K562 (cell line): ENCODE measurements around the gene CDC42BPB. TPM values are rescaled to one million over a fixed set of nuclear protein-coding genes. Genes with fewer than 3 reads are reported as not detected.

ENCODE experiments used
- ATAC-seq: fragments of 200-7000 bp; cut with Tn5 transposase; 3 replicates; pipeline ENCODE4 v1.9.1; 2020; ENCODE audit warnings: moderate library complexity
- BruUV-seq: library from RNA; stranded (reverse); fragments of 400-500 nt; replicated peaks from 2 replicates; lab custom pipeline; 2021; lab: Mats Ljungman, UMichigan
- CTCF ChIA-PET: fragments of 300-600 bp; formaldehyde crosslinking; extraction: SDS; loops from one replicate; lab custom pipeline; 2021; ENCODE audit warnings: low intra/inter-chr PET ratio; lab: Yijun Ruan, JAX
- POLR2A ChIA-PET: fragments of 300-600, 350-650 bp; sonication (Branson Sonifier 250); formaldehyde crosslinking; extraction: SDS; loops from one replicate; lab custom pipeline; 2021; ENCODE audit warnings: antibody characterized with exemption, inconsistent platforms; lab: Yijun Ruan, JAX
- DNase-seq, 4 experiments: peaks; one replicate each; pipeline versions ENCODE4 v3.0.0 to v3.0.0-alpha.2; 2011 to 2018; ENCODE audit warnings: low spot score in 3 of 4, mixed read lengths in 3 of 4; ENCODE audit errors: extremely low read depth in 1 of 4
- FAIRE-seq: peaks from 2 replicates; lab custom pipeline; 2011; peaks lifted over from hg19 to GRCh38; lab: Jason Lieb, UNC
- H2AFZ ChIP-seq: 2 replicates; pipeline ENCODE4 v1.6.0; 2011; ENCODE audit warnings: low read depth, low read length, control low read depth, inconsistent platforms
- H3K27ac ChIP-seq: fragments of 200-600 bp; 3 replicates; pipeline ENCODE4 v1.8.0; 2011; ENCODE audit warnings: low read depth, mild to moderate bottlenecking, control low read depth, inconsistent platforms, low read length, moderate library complexity, mixed read lengths; ENCODE audit errors: extremely low read depth
- H3K27me3 ChIP-seq, 2 experiments: fragments of 300-600 bp in 1 of 2; 2 replicates in 1 of 2; 3 replicates in 1 of 2; pipeline versions ENCODE4 v1.6.0 to v1.8.0; 2011; ENCODE audit warnings: inconsistent platforms in 2 of 2, low read length in 2 of 2, mild to moderate bottlenecking in 1 of 2, mixed read lengths in 1 of 2, moderate library complexity in 1 of 2; ENCODE audit not compliant: control insufficient read depth in 2 of 2, insufficient read depth in 2 of 2
- H3K36me3 ChIP-seq: fragments of 300-600 bp; 3 replicates; pipeline ENCODE4 v1.8.0; 2011; ENCODE audit warnings: mild to moderate bottlenecking, low read length, inconsistent platforms; ENCODE audit not compliant: control insufficient read depth, insufficient read depth
- H3K4me1 ChIP-seq, 2 experiments: fragments of 200-600 bp in 1 of 2; replicated peaks in 1 of 2; 2 replicates in 1 of 2; 3 replicates in 1 of 2; pipeline versions ENCODE4 v1.5.1 to v1.8.0; 2011; ENCODE audit warnings: inconsistent platforms in 2 of 2, low read length in 2 of 2, mild to moderate bottlenecking in 1 of 2, mixed read lengths in 1 of 2, moderate library complexity in 1 of 2; ENCODE audit not compliant: control insufficient read depth in 2 of 2, insufficient read depth in 2 of 2
- H3K4me2 ChIP-seq: 2 replicates; pipeline ENCODE4 v1.6.1; 2011; ENCODE audit warnings: low read length, control low read depth, inconsistent platforms, mixed read lengths; ENCODE audit not compliant: insufficient read depth
- H3K4me3 ChIP-seq: fragments of 200-600 bp; sonication (generic), shearing (Covaris generic); 2 replicates; pipeline ENCODE4 v1.5.1; 2016; ENCODE audit warnings: control low read depth, inconsistent platforms
- H3K79me2 ChIP-seq: fragments of 200-600 bp; 3 replicates; pipeline ENCODE4 v1.8.0; 2011; ENCODE audit warnings: low read length, inconsistent platforms; ENCODE audit not compliant: control insufficient read depth, insufficient read depth
- H3K9ac ChIP-seq, 2 experiments: 2 replicates each; pipeline versions ENCODE4 v1.6.0 to v1.6.1; 2011; ENCODE audit warnings: low read depth in 2 of 2, low read length in 2 of 2, control low read depth in 1 of 2, inconsistent platforms in 1 of 2, mild to moderate bottlenecking in 1 of 2, mixed read lengths in 1 of 2; ENCODE audit not compliant: insufficient read depth in 1 of 2
- H3K9me1 ChIP-seq: one replicate; pipeline ENCODE4 v1.6.0; 2011; ENCODE audit warnings: inconsistent platforms, mild to moderate bottlenecking, low read length, moderate library complexity; ENCODE audit not compliant: control insufficient read depth, insufficient read depth
- H3K9me3 ChIP-seq: replicated peaks from 2 replicates; pipeline ENCODE4 v1.5.1; 2011; ENCODE audit warnings: low read depth, low read length, inconsistent platforms; ENCODE audit not compliant: control insufficient read depth, insufficient read depth
- H4K20me1 ChIP-seq: replicated peaks from 2 replicates; pipeline ENCODE4 v1.6.1; 2011; ENCODE audit warnings: low read length, inconsistent platforms, mixed read lengths; ENCODE audit not compliant: control insufficient read depth, insufficient read depth
- BRD9 ChIP-seq: fragments of 450-650 bp; IDR thresholded peaks from 2 replicates; pipeline ENCODE4 v1.6.1; 2018; ENCODE audit warnings: low read depth; ENCODE audit not compliant: partially characterized antibody
- HNRNPK ChIP-seq: fragments of 200-400 bp; formaldehyde crosslinking; IDR thresholded peaks from one replicate; pipeline ENCODE4 v1.6.1; 2018; ENCODE audit warnings: mild to moderate bottlenecking, low read depth, low read length; ENCODE audit not compliant: poor library complexity, severe bottlenecking
- MXI1 ChIP-seq: IDR thresholded peaks from 2 replicates; pipeline ENCODE4 v1.6.1; 2011; ENCODE audit warnings: low read depth, mild to moderate bottlenecking, improper control_type of control experiment, low read length
- NCOA2 ChIP-seq, 2 experiments: fragments of 450-650 bp; IDR thresholded peaks; 2 replicates each; pipeline ENCODE4 v1.6.1; 2018; ENCODE audit warnings: mild to moderate bottlenecking in 2 of 2, moderate library complexity in 1 of 2; ENCODE audit not compliant: partially characterized antibody in 2 of 2
- POLR2H ChIP-seq: IDR thresholded peaks from 2 replicates; pipeline ENCODE4 v1.6.1; 2016; ENCODE audit warnings: missing genetic modification characterization, low read depth, mild to moderate bottlenecking, control low read depth, missing compliant biosample characterization, moderate library complexity
- RBM39 ChIP-seq: fragments of 200-400 bp; formaldehyde crosslinking; optimal IDR thresholded peaks from 2 replicates; pipeline ENCODE3; 2018; ENCODE audit warnings: low read depth, low read length
- ZKSCAN1 ChIP-seq: fragments of 150-350 bp; IDR thresholded peaks from 2 replicates; pipeline ENCODE4 v1.6.1; 2016; ENCODE audit warnings: low read depth, low read length
- ZNF133 ChIP-seq: fragments of 250-450 bp; sonication (Bioruptor Pico); IDR thresholded peaks from 2 replicates; pipeline ENCODE4 v1.4.0; 2020; ENCODE audit warnings: mild to moderate bottlenecking
- WGBS: fragments of 100-300 bp; shearing (Covaris generic); methylation state at CpG from one replicate; pipeline ENCODE4 v1.1.6; 2016; ENCODE audit warnings: low coverage, mixed read lengths; ENCODE audit not compliant: insufficient coverage; ENCODE audit errors: missing lambda C conversion rate; 5-methylcytosine and 5-hydroxymethylcytosine counted together
- in situ Hi-C: fragments of 300-500 bp; cut with MboI; formaldehyde crosslinking; loops from 4 replicates; pipeline ENCODE4 v1.15.0; 2018; ENCODE audit warnings: inconsistent platforms, mixed read lengths
- intact Hi-C: fragments of 100-400 bp; cut with micrococcal nuclease; formaldehyde crosslinking; loops from 2 replicates; pipeline ENCODE4 v1.14.2; 2022
- polyA plus RNA-seq, 8 experiments: library from polyadenylated mRNA; depleted of rRNA in 4 of 8; stranded (reverse) in 5 of 8; unstranded in 3 of 8; fragments of >200 nt; fragmentation: Nextera tagmentation in 2 of 8; fragmentation: Illumina TruSeq in 1 of 8; extraction: Ambion mirVana in 2 of 8; extraction: Trizol in 1 of 8; gene quantifications; 2 replicates each; pipeline versions ENCODE4 v1.2.1 to v1.2.3, GENCODE V29; 2011 to 2014; ENCODE audit warnings: inconsistent platforms in 1 of 8, missing spikeins in 1 of 8
- total RNA-seq, 7 experiments: library from RNA; depleted of rRNA in 6 of 7; stranded (reverse); fragments of >200 nt in 6 of 7; fragmentation: Illumina TruSeq in 2 of 7; extraction: Trizol in 2 of 7; gene quantifications; 2 replicates each; pipeline versions ENCODE4 v1.2.1 to v1.2.3, GENCODE V29; 2011 to 2021; ENCODE audit warnings: low replicate concordance in 1 of 7
- TF ChIP-seq, protein P1 (sequence below): fragments of 250-450 bp; sonication (Bioruptor Pico); IDR thresholded peaks from 2 replicates; pipeline ENCODE4 v1.8.0; 2021; ENCODE audit warnings: moderate library complexity, mild to moderate bottlenecking, inconsistent platforms
- TF ChIP-seq, protein P2 (sequence below): sonication (generic); formaldehyde crosslinking; IDR thresholded peaks from 2 replicates; pipeline ENCODE4 v1.8.0; 2023; ENCODE audit warnings: missing genetic modification reagents, mild to moderate bottlenecking, borderline replicate concordance
- TF ChIP-seq, protein P3 (sequence below): fragments of 250-450 bp; sonication (Bioruptor Pico); IDR thresholded peaks from 2 replicates; pipeline ENCODE4 v1.5.0; 2021

CDC42BPB gene
- total and polyA plus RNA-seq, 9 of the 15 experiments (the other 6 are each of a cell fraction or from before 2014, with no cell fraction given), result 0.07 to 24.3 (median 12.6) TPM

DNA sequence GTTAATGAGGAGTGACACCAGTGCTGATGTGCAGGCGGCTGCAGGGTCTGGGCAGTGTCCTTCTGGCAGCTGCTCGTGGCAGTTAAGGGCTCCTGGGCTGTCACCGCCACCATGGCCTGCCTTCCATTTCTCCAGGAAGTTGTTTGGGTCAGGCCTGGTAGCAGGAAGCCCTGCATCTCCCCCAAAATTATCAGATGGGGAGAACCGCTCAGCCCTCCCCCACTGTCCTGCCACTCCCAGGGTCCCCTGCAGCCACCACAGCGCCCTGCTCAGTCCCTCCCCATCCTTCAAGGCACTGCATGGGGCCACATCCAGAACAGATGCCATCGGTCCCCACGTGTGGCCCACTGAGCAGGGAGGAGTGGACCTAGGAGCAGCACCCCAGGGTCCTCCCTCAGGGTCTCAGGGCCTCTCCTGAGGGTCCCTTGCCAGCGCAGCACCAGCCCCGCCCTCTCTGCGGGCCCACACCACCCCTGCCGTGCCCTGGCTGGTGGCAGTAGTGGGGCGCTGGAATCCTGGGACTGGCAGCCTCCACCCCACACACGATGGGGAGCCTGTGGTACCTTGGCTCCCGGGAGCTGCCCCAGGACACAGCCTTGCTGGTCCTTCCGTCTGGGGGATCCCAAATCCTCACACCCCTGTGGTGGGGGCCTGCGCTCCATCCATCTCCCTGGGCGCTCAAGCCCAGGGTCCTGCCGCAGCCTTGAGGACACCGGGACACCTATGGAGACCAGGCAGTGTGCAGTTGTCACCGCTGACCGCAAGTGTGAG, 145.2 kb downstream of the CDC42BPB start (continued):
- no peak for TF ChIP-seq MXI1

DNA sequence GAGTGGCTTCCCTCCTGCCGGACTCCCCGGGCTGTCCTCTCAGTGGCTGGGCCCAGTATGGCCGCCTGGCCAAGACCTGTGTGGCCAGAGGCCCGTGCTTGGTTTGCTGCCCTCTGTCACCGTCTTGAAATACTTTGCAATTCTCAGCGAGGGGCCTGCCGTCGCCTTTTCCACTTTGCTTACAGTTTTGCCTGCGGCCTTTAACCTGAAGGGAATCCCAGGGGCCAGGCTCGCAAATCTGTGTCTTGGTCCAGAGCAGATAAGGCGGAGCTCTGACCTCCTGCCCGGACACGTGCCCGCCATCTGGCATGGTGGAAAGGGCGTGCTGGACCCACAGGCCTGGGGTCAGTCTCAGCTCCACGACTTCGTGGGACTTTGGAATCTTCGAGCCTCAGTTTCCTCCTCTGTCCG, 145.8 kb downstream of the CDC42BPB start:
- FAIRE-seq, result no peak
- no peak overlapping the region for H3K4me3 ChIP-seq
- TF ChIP-seq BRD9 (no peak), NCOA2 (IDR thresholded peaks at IDR 0.05; ENCODE audit: partially characterized antibody in 2 of 2) (no peak), ZKSCAN1 (no peak), ZNF133 (no peak), RBM39 (no peak), HNRNPK (no peak), POLR2H (tag) (no peak)
- TF ChIP-seq, protein P1, sequence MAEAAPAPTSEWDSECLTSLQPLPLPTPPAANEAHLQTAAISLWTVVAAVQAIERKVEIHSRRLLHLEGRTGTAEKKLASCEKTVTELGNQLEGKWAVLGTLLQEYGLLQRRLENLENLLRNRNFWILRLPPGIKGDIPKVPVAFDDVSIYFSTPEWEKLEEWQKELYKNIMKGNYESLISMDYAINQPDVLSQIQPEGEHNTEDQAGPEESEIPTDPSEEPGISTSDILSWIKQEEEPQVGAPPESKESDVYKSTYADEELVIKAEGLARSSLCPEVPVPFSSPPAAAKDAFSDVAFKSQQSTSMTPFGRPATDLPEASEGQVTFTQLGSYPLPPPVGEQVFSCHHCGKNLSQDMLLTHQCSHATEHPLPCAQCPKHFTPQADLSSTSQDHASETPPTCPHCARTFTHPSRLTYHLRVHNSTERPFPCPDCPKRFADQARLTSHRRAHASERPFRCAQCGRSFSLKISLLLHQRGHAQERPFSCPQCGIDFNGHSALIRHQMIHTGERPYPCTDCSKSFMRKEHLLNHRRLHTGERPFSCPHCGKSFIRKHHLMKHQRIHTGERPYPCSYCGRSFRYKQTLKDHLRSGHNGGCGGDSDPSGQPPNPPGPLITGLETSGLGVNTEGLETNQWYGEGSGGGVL (CRISPR knock-in tag), result no peak
- TF ChIP-seq, protein P2, sequence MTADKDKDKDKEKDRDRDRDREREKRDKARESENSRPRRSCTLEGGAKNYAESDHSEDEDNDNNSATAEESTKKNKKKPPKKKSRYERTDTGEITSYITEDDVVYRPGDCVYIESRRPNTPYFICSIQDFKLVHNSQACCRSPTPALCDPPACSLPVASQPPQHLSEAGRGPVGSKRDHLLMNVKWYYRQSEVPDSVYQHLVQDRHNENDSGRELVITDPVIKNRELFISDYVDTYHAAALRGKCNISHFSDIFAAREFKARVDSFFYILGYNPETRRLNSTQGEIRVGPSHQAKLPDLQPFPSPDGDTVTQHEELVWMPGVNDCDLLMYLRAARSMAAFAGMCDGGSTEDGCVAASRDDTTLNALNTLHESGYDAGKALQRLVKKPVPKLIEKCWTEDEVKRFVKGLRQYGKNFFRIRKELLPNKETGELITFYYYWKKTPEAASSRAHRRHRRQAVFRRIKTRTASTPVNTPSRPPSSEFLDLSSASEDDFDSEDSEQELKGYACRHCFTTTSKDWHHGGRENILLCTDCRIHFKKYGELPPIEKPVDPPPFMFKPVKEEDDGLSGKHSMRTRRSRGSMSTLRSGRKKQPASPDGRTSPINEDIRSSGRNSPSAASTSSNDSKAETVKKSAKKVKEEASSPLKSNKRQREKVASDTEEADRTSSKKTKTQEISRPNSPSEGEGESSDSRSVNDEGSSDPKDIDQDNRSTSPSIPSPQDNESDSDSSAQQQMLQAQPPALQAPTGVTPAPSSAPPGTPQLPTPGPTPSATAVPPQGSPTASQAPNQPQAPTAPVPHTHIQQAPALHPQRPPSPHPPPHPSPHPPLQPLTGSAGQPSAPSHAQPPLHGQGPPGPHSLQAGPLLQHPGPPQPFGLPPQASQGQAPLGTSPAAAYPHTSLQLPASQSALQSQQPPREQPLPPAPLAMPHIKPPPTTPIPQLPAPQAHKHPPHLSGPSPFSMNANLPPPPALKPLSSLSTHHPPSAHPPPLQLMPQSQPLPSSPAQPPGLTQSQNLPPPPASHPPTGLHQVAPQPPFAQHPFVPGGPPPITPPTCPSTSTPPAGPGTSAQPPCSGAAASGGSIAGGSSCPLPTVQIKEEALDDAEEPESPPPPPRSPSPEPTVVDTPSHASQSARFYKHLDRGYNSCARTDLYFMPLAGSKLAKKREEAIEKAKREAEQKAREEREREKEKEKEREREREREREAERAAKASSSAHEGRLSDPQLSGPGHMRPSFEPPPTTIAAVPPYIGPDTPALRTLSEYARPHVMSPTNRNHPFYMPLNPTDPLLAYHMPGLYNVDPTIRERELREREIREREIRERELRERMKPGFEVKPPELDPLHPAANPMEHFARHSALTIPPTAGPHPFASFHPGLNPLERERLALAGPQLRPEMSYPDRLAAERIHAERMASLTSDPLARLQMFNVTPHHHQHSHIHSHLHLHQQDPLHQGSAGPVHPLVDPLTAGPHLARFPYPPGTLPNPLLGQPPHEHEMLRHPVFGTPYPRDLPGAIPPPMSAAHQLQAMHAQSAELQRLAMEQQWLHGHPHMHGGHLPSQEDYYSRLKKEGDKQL, result no peak
- TF ChIP-seq, protein P3, sequence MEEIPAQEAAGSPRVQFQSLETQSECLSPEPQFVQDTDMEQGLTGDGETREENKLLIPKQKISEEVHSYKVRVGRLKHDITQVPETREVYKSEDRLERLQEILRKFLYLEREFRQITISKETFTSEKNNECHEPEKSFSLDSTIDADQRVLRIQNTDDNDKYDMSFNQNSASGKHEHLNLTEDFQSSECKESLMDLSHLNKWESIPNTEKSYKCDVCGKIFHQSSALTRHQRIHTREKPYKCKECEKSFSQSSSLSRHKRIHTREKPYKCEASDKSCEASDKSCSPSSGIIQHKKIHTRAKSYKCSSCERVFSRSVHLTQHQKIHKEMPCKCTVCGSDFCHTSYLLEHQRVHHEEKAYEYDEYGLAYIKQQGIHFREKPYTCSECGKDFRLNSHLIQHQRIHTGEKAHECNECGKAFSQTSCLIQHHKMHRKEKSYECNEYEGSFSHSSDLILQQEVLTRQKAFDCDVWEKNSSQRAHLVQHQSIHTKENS (CRISPR knock-in tag), result no peak

More for the DNA sequence above, 145.8 kb downstream of the CDC42BPB start:
- H3K9me3 ChIP-seq, result no peaks in the 10 kb centered on the region
- H3K9me1 ChIP-seq, result no peaks in the 10 kb centered on the region
- no peak overlapping the region for H3K4me2 ChIP-seq
- H3K9ac ChIP-seq, result no peak overlapping the region
- H3K27me3 ChIP-seq, result no peaks in the 10 kb centered on the region
- no TSS peak for BruUV-seq
- H3K79me2 ChIP-seq, result no peaks in the 10 kb centered on the region
- in situ Hi-C loops (loop anchor here (10.0 to 25.0 kb wide), 2 partner anchors 399 to 477 kb away; partner anchors contain the start of gene ANKRD9), intact Hi-C loops (no loop called here)
- 80% methylated on average over 11 of the region's 19 CpGs for WGBS
- no peaks in the 10 kb centered on the region for H3K36me3 ChIP-seq
- no peak for ATAC-seq
- DNase-seq, result no peak
- POLR2A ChIA-PET, result no interaction called here
- H2AFZ ChIP-seq, result no peak overlapping the region
- H3K4me1 ChIP-seq, result peaks cover 0 to 23% of the 10 kb centered on the region in 2 experiments; a peak in 1 of 5 replicates
- no peaks in the 10 kb centered on the region for H4K20me1 ChIP-seq
- CTCF ChIA-PET, result no interaction called here
- no peak overlapping the region for H3K27ac ChIP-seq
